ENCODE results near the gene ADPRH. TPM values are rescaled to one million over a fixed set of nuclear protein-coding genes. Genes with fewer than 3 reads are reported as not detected.

Gene ADPRH
- total RNA-seq, 2 experiments from 2014 or later = 0.36 TPM

DNA sequence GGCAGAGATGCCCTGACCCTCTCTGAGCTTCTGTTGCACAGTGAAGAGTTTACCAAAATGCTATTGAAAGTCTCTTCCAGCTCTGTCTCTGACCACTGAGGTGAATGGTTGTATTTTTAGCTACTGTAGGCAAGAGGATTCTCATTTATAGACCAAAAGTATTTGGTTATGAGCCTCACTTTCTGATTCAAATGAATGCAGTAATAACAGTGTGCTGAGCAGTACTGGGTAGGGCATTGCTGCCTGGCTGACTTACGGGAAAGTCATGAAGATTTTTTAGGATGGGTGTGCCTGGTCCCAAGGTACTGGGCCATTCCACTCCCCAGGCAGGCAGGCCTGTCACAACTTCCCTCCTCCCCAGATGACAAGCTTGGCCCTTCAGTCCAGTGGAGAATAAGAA lies 33.9 kb downstream of the ADPRH start:
- no peak for ATAC-seq (ENCODE audit: poor library complexity)
- H3K9me3 Mint-ChIP-seq = no peaks in the 10 kb centered on the region

GRCh38 chr3:119613872-119614271 lies 34.6 kb downstream of the ADPRH start:
- Histone ChIP-seq H3K27me3 (ENCODE audit: control insufficient read depth in 1 of 2, insufficient read depth in 2 of 2, low read length in 2 of 2) (peaks cover 0 to 2% of the 10 kb centered on the region in 2 experiments), H3K4me3 (ENCODE audit: low read length) (no peak overlapping the region), H3K36me3 (ENCODE audit: insufficient read depth, low read length) (no peaks in the 10 kb centered on the region), H3K4me1 (ENCODE audit: insufficient read depth, low read length) (no peaks in the 10 kb centered on the region), H3K27ac (ENCODE audit: low read depth in 1 of 2, low read length in 2 of 2) (no peak overlapping the region), H3K9me3 (ENCODE audit: control insufficient read depth in 1 of 2, insufficient read depth in 1 of 2, low read length in 2 of 2) (no peaks in the 10 kb centered on the region)
- ChIA-PET POLR2A (no interaction called here), CTCF (no interaction called here)
- TF ChIP-seq, protein P1, sequence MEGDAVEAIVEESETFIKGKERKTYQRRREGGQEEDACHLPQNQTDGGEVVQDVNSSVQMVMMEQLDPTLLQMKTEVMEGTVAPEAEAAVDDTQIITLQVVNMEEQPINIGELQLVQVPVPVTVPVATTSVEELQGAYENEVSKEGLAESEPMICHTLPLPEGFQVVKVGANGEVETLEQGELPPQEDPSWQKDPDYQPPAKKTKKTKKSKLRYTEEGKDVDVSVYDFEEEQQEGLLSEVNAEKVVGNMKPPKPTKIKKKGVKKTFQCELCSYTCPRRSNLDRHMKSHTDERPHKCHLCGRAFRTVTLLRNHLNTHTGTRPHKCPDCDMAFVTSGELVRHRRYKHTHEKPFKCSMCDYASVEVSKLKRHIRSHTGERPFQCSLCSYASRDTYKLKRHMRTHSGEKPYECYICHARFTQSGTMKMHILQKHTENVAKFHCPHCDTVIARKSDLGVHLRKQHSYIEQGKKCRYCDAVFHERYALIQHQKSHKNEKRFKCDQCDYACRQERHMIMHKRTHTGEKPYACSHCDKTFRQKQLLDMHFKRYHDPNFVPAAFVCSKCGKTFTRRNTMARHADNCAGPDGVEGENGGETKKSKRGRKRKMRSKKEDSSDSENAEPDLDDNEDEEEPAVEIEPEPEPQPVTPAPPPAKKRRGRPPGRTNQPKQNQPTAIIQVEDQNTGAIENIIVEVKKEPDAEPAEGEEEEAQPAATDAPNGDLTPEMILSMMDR (IDR thresholded peaks at IDR 0.05) = no peak
- ATAC-seq (ENCODE audit: poor library complexity) (no peak), DNase-seq (no peak)
- Mint-ChIP-seq H3K36me3 (ENCODE audit: low read depth) (no peaks in the 10 kb centered on the region), H3K27me3 (peaks cover 22% of the 10 kb centered on the region), H3K27ac (no peak overlapping the region), H3K4me3 (no peak overlapping the region), H3K9me3 (no peaks in the 10 kb centered on the region), H3K4me1 (ENCODE audit: low read depth) (no peaks in the 10 kb centered on the region)
- intact Hi-C loops (cut with DNase I, micrococcal nuclease) = no loop called here

More for the DNA sequence above, 33.9 kb downstream of the ADPRH start:
- Histone ChIP-seq H3K36me3 (ENCODE audit: insufficient read depth, low read length) (no peaks in the 10 kb centered on the region), H3K9me3 (ENCODE audit: control insufficient read depth in 1 of 2, insufficient read depth in 1 of 2, low read length in 2 of 2) (no peaks in the 10 kb centered on the region), H3K27me3 (ENCODE audit: control insufficient read depth in 1 of 2, insufficient read depth in 2 of 2, low read length in 2 of 2) (peaks cover 0 to 2% of the 10 kb centered on the region in 2 experiments), H3K4me1 (ENCODE audit: insufficient read depth, low read length) (no peaks in the 10 kb centered on the region), H3K4me3 (ENCODE audit: low read length) (no peak overlapping the region), H3K27ac (ENCODE audit: low read depth in 1 of 2, low read length in 2 of 2) (no peak overlapping the region)
- no peak for DNase-seq
- H3K4me1 Mint-ChIP-seq (ENCODE audit: low read depth) = no peaks in the 10 kb centered on the region
- no peak overlapping the region for H3K27ac Mint-ChIP-seq
- H3K36me3 Mint-ChIP-seq (ENCODE audit: low read depth) = no peaks in the 10 kb centered on the region
- POLR2A ChIA-PET = no interaction called here
- H3K27me3 Mint-ChIP-seq = peaks cover 27% of the 10 kb centered on the region
- intact Hi-C loops (cut with DNase I, micrococcal nuclease) = no loop called here
- no peak overlapping the region for H3K4me3 Mint-ChIP-seq
- TF ChIP-seq, protein P1 (IDR thresholded peaks at IDR 0.05) = no peak
- CTCF ChIA-PET = no interaction called here

DNA sequence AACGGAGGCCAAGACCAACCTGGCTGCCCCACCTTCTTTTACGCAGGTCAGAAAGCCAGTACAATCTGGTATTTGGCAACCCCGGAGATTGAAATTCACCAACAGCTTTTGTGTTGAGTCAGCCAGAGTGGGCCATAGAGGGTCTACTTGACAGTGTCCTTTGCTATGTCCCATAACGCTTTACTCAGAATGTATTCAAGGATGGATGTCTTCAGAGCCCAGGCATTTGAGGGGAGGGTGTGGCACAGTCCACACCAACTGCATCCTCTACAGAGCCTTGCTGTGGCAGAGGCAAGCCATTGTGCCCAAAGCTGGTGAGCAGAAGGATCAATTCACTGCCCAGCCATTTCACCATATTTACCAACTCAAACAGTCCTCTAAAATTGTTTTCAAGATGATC lies 36.8 kb downstream of the ADPRH start:
- no peaks in the 10 kb centered on the region for H3K4me1 Mint-ChIP-seq (ENCODE audit: low read depth)
- no peaks in the 10 kb centered on the region for H3K9me3 ChIP-seq (ENCODE audit: control insufficient read depth in 1 of 2, insufficient read depth in 1 of 2, low read length in 2 of 2)
- DNase-seq (no peak), ATAC-seq (ENCODE audit: poor library complexity) (no peak)
- no peak overlapping the region for H3K27ac Mint-ChIP-seq
- TF ChIP-seq, protein P1 (IDR thresholded peaks at IDR 0.05) = no peak
- no peaks in the 10 kb centered on the region for H3K36me3 Mint-ChIP-seq (ENCODE audit: low read depth)
- no peaks in the 10 kb centered on the region for H3K9me3 Mint-ChIP-seq
- no peaks in the 10 kb centered on the region for H3K4me1 ChIP-seq (ENCODE audit: insufficient read depth, low read length)
- ChIA-PET POLR2A (no interaction called here), CTCF (no interaction called here)
- H3K27me3 ChIP-seq (ENCODE audit: control insufficient read depth in 1 of 2, insufficient read depth in 2 of 2, low read length in 2 of 2) = peaks cover 0 to 2% of the 10 kb centered on the region in 2 experiments
- intact Hi-C loops (cut with DNase I, micrococcal nuclease) = no loop called here
- no peak overlapping the region for H3K27ac ChIP-seq (ENCODE audit: low read depth in 1 of 2, low read length in 2 of 2)
- no peak overlapping the region for H3K4me3 ChIP-seq (ENCODE audit: low read length)
- no peaks in the 10 kb centered on the region for H3K36me3 ChIP-seq (ENCODE audit: insufficient read depth, low read length)
- H3K4me3 Mint-ChIP-seq = no peak overlapping the region
- peaks cover 17% of the 10 kb centered on the region for H3K27me3 Mint-ChIP-seq
